Activated CD4-positive, CD25-positive, alpha-beta regulatory T cell (primary cell): ENCODE results near the gene ARMC9.
"Not testable (repeated sequence)": the region's sequence is repeated elsewhere in the genome, so short reads cannot be mapped to it uniquely, and the experiment has no call there.

Experiments
- DNase-seq, 4 experiments: peaks; one replicate each; lab custom pipeline; 2025; lab: John Stamatoyannopoulos, UW

The ARMC9 gene

GRCh38 chr2:231182513-231182899 is 15.9 kb upstream of the ARMC9 start:
- no peak for DNase-seq

GRCh38 chr2:231183851-231184250 is 14.6 kb upstream of the ARMC9 start:
- DNase-seq, result no peak

- no peak for DNase-seq
Measured at GRCh38 chr2:231184319-231184718, 14.1 kb upstream of the ARMC9 start.

GRCh38 chr2:231185050-231185725 is 13.2 kb upstream of the ARMC9 start:
- no peak for DNase-seq

- no peak for DNase-seq
Measured at GRCh38 chr2:231185886-231186285, 12.5 kb upstream of the ARMC9 start.

GRCh38 chr2:231186325-231186724 is 12.1 kb upstream of the ARMC9 start:
- DNase-seq, result no peak

- no peak for DNase-seq
Measured at GRCh38 chr2:231187736-231188505, 10.5 kb upstream of the ARMC9 start.

- DNase-seq, result no peak
Measured at GRCh38 chr2:231188506-231189170, 9.8 kb upstream of the ARMC9 start.

- no peak for DNase-seq
Measured at GRCh38 chr2:231189171-231189530, 9.3 kb upstream of the ARMC9 start.

- no peak for DNase-seq
Measured at GRCh38 chr2:231189571-231190495, 8.6 kb upstream of the ARMC9 start.

GRCh38 chr2:231190531-231191197 is 7.8 kb upstream of the ARMC9 start:
- DNase-seq, result no peak

- no peak for DNase-seq
Measured at GRCh38 chr2:231191896-231192872, 6.2 kb upstream of the ARMC9 start.

- no peak for DNase-seq
Measured at GRCh38 chr2:231193216-231193615, 5.2 kb upstream of the ARMC9 start.

GRCh38 chr2:231196592-231196991 is 1.8 kb upstream of the ARMC9 start:
- no peak for DNase-seq

GRCh38 chr2:231197196-231197595 is 1.2 kb upstream of the ARMC9 start:
- DNase-seq, result not testable (repeated sequence)

- no peak for DNase-seq
Measured at GRCh38 chr2:231197706-231198290, 633 bp upstream of the ARMC9 start.

- DNase-seq, result no peak
Measured at GRCh38 chr2:231199219-231199618, 788 bp downstream of the ARMC9 start.

- DNase-seq, result no peak
Measured at GRCh38 chr2:231200805-231201474, 2.5 kb downstream of the ARMC9 start.

- no peak for DNase-seq
Measured at GRCh38 chr2:231201475-231201814, 3.0 kb downstream of the ARMC9 start.
